GM12801 (cell line): ENCODE measurements around the gene TBC1D8.

Experiments
- TF ChIP-seq, protein P1 (sequence below): IDR thresholded peaks from one replicate; pipeline ENCODE4 v1.5.1; 2011; ENCODE audit warnings: control low read depth; ENCODE audit not compliant: insufficient read length; ENCODE audit errors: extremely low read depth

TBC1D8 gene

DNA sequence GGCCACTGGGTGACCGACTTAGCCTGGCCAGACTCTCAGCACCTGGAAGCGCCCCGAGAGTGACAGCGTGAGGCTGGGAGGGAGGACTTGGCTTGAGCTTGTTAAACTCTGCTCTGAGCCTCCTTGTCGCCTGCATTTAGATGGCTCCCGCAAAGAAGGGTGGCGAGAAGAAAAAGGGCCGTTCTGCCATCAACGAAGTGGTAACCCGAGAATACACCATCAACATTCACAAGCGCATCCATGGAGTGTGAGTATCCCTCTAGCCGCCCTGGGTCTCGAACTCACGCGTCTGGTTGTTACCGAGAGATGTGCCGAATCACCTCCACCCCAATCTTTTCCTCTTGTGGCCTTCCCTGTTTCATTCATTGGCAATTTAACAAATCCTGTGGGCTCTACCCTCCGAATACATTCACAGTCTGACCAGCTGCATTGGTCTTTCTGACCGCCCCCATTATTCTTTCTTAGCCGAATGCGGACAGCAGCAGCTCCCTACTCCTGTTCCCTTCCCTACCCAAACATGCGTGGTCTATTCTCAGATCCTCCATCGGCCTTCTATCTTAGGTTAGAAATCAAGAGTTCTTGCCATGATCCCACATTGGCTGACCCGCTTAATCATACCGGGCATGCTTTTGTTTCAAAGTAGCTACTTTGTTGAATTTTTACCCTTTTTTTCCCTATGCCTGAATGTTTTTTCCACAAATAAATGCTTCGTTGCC, 148.5 kb downstream of the TBC1D8 start:
- TF ChIP-seq, protein P1, sequence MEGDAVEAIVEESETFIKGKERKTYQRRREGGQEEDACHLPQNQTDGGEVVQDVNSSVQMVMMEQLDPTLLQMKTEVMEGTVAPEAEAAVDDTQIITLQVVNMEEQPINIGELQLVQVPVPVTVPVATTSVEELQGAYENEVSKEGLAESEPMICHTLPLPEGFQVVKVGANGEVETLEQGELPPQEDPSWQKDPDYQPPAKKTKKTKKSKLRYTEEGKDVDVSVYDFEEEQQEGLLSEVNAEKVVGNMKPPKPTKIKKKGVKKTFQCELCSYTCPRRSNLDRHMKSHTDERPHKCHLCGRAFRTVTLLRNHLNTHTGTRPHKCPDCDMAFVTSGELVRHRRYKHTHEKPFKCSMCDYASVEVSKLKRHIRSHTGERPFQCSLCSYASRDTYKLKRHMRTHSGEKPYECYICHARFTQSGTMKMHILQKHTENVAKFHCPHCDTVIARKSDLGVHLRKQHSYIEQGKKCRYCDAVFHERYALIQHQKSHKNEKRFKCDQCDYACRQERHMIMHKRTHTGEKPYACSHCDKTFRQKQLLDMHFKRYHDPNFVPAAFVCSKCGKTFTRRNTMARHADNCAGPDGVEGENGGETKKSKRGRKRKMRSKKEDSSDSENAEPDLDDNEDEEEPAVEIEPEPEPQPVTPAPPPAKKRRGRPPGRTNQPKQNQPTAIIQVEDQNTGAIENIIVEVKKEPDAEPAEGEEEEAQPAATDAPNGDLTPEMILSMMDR = no peak

DNA sequence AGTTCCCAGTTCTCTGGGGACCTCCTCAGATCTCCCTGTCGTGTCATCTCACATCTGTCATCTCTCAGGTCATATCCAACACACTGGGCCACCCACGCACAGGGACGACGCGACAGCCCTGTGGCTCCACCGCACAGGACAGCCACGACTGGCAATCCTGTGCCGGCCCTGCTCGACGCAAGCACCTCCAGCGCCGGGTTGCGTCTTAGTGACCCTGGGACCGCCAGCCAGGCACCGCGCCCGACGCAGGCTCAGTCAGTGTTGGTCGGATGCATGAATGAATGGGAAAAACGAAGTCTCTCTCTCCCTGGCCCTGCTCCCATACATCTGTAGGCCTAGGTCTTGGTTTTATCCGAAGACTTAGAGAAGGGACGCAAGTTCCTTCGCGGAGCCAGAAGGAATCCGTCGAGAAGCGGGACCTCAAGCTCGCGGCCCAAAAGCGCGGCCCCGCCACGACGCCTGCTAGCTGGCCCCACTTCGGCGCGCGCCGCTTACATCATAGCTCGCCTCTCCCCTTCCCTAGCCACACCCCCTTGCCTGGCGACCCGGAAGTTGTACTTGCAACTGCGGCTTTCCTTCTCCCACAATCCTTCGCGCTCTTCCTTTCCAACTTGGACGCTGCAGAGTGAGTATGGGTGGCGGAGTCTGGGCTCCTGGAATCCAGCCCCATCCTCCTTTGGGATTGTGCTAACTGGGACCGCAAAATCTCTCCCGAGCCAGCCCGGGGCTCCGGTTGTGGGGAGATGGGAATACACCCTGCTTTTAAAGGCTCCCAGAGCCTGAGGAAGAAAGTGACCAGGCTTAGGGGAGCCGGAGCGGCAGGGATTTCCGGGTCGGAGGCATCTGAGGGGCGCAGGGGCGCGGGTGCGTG, 149.3 kb downstream of the TBC1D8 start, which contains the start of gene RPL31:
RPL31 (plus strand) TSS at position 599 of the 871 bp plus-strand sequence. CDS start 413 bp downstream, outside the sequence.
- TF ChIP-seq, protein P1 = no peak

DNA sequence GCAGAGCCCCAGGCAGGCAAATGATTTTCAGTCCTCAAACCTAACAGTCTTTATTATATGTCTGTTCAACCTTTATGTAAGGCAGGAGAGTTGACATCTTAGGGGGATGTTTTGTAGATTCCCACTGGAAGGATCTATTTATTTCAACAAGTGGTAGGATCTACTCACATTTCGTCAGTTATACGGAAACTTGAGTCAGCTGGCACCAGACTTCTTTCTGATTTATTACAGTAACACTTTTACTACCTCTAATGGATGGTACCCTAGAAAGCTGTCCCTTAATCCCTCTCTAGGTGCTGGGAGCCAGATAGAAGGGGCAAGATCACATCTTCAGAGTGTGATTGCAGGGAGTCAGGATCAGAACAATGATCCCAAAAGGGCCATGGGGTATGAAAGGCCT, 151.2 kb downstream of the TBC1D8 start:
- TF ChIP-seq, protein P1 = no peak

DNA sequence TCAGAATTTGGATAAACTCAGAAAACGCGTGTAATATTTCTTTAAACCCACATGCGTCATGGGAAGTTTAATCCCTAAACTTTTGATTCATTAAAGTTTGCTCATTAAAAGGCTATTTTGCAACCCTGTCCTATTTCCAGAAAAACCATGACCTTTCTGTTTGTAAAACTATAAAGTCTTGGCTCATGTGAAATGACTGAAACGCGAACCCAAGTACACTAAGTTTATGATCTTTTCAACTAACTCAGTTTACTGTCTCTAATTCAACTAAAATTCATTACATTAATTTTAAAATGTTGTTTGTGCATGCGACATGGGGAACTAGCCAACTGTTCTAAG, 153.0 kb downstream of the TBC1D8 start:
- TF ChIP-seq, protein P1 = no peak

DNA sequence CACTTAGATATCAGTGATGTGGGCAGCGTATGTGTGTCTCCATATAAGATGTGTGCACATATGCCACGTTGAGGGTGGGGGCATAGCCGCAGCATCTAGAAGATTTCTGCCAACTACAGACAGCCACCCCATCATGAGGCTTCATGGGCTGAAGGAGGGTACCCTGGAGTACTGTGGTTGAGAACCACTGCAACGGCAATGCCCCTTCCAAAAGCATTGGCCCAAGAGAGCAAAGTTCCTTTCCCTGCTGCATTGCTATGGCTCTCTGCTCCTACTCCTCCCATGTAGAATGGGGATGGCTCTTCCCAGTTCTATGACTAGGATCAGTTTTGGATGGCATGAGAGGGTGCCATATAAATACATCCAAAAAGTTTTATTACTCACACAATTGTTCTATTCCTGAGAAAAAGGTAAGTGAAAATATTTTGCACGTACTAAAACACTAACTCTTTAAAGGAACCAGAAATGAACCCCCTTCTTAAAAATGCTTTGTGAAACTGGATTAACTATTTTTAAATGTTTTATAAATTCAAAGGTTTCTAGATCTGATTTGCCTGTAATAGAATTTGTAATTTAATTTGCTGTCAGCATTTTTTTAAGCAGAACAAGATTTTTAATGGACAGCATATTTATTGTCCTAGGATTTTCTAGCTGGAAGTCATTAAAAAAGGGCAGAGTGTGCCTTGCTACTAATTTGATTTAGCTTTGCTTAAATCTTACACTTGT, 153.5 kb downstream of the TBC1D8 start:
- TF ChIP-seq, protein P1 = no peak

DNA sequence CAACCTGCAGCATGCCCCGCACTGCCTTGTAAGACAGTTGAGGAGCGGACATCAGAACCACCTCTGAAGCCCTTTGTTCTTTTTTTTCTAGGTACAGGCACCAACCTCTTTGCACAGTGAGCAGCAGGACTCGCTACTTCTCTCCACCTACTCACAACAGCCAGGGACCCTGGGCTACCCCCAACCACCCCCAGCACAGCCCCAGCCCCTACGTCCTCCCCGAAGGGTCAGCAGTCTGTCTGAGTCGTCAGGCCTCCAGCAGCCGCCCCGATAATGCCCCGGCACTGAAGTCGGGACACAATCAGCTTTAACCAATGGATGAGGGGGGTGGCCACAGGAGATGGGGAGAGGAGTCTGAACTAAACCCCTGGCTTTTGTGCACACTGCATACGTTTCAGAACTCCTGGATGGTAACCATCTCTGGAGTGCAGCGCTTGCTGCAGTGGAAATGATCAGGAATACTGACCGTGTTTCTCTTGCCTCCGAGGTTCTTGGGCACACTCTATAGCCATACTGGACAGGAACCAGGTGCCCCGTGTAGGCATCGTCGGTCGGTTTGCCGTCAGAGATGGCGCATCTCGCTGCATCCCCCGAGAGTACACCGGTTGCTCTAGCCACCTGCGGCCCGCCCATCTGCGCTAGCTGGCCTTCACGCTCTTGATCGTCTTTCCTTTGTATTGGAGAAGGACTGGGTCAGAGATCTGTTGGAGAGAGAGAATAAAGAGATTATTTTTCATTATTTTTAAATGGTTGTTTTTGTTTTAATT, 155.7 kb downstream of the TBC1D8 start:
- TF ChIP-seq, protein P1 = no peak
